Hematopoietic multipotent progenitor cell treated with erythropoietin and hydrocortisone succinate and interleukin-3 and kit ligand, for 8 days (in vitro differentiated cells): ENCODE data around the gene GCK.
"Not testable (repeated sequence)": the region's sequence is repeated elsewhere in the genome, so short reads cannot be mapped to it uniquely, and the experiment has no call there.

Source experiments
- DNase-seq: peaks from one replicate; pipeline ENCODE4 v3.0.0-alpha.2; 2015

Gene GCK

GRCh38 chr7:44176486-44176885 lies 12.8 kb downstream of the GCK start:
- no peak for DNase-seq

- DNase-seq, result no peak
Observed at GRCh38 chr7:44175730-44176129, 13.5 kb downstream of the GCK start.

- DNase-seq, result not testable (repeated sequence)
Observed at GRCh38 chr7:44174694-44174948, 14.6 kb downstream of the GCK start.

- DNase-seq, result no peak
Observed at GRCh38 chr7:44173911-44174693, 15.1 kb downstream of the GCK start.

- DNase-seq, result no peak
Observed at GRCh38 chr7:44172803-44173424, 16.3 kb downstream of the GCK start.

GRCh38 chr7:44172352-44172751 lies 16.9 kb downstream of the GCK start:
- no peak for DNase-seq

- not testable (repeated sequence) for DNase-seq
Observed at GRCh38 chr7:44171901-44172300, 17.3 kb downstream of the GCK start.

GRCh38 chr7:44167920-44168319 lies 21.3 kb downstream of the GCK start:
- DNase-seq, result no peak

- DNase-seq, result no peak
Observed at GRCh38 chr7:44163591-44163990, 25.6 kb downstream of the GCK start.

- no peak for DNase-seq
Observed at GRCh38 chr7:44162785-44163395, 26.3 kb downstream of the GCK start.

- no peak for DNase-seq
Observed at GRCh38 chr7:44162179-44162578, 27.1 kb downstream of the GCK start.

GRCh38 chr7:44161371-44161770 lies 27.9 kb downstream of the GCK start:
- no peak for DNase-seq

- DNase-seq, result no peak
Observed at GRCh38 chr7:44159824-44160630, 29.2 kb downstream of the GCK start.

GRCh38 chr7:44158873-44159631 lies 30.2 kb downstream of the GCK start:
- DNase-seq, result no peak

- no peak for DNase-seq
Observed at GRCh38 chr7:44158096-44158872, 31.0 kb downstream of the GCK start.

GRCh38 chr7:44157116-44158080 lies 31.8 kb downstream of the GCK start:
- DNase-seq, result no peak

- no peak for DNase-seq
Observed at GRCh38 chr7:44156453-44157010, 32.7 kb downstream of the GCK start.

- DNase-seq, result no peak
Observed at GRCh38 chr7:44155191-44156185, 33.8 kb downstream of the GCK start.

- DNase-seq, result no peak
Observed at GRCh38 chr7:44154703-44155102, 34.5 kb downstream of the GCK start.
